ENCODE data around the gene PAM16.
A peak's percentile ranks its signal among the peaks of the same experiment; 100 is the strongest.

The PAM16 gene

DNA sequence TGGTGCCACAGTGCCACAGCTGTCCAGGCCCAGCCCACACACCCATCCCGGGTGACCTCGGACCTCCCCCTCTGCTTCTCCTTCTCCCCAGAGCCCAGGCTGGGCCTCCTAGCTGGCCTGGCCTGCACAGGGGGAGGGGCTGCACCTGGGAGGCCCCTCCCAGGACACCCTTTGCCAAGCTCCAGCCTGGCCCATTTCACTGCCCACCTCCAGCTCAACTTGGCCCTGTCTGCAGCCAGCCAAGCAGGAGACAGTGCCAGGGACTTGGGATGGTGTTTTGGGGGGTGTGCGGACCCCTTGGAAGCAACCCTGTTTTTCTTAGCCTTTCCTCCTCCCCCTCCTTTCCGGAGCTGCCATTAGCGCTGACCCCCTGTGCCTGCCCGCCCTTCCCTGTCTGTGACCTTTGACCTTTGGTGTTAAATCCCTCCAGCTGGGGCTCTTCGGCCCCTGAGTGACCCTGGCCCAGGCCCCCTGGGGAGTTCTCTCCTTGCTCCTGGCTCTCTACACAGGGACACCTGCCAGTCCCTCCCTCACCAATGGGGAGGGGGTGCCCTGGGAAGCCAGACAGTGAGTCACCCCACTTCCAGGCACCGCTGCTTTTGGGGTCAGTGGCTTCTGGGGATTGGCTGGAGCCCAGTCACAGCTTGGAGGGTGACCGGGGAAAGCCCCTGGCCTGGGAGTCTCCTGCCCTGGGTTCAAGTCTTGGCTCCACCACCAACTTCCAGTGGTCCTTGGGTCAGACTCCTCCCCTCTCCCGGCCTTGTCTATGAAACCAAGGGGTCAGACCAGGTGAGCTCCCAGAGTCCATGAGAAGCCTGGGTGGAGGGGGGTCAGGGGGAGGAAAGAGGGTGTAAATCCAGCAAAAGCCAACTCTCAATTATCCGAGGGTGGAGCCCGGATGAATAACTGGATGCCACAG lies 33.3 kb downstream of the PAM16 start:
- no peak for DNase-seq

DNA sequence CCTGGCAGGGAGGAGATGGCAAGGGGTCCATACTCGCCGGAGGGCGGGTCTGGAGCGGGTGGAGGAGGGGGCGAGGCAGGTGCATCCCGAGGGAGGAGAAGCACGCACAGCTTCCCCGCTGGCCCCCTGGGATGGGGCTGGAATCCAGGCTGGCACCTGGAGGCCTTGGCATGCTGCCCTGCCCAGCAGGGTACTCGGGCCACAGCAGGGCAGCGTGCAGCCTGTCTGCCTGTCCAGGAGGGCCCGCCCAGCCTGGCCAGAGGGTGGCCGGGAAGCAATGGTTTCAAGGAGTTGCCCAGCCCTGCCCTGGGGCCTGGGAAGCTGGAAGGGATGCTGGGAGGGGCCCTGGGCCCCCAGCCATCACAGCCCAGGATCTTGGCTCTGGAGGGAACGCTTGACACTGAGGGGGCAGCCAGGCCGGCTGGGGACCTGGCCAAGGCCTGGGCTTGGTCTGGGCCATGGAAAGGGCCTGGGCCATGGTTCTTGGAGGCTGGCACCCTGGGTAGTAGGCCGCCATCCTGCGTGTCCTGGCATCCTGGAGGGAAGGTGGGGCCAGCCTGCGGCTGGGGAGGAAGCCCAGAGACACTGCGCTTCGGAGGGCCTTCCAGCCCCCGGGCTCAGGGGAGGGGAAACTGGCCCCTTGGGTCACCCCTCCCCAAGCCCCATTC lies 34.1 kb downstream of the PAM16 start:
- no peak for DNase-seq

DNA sequence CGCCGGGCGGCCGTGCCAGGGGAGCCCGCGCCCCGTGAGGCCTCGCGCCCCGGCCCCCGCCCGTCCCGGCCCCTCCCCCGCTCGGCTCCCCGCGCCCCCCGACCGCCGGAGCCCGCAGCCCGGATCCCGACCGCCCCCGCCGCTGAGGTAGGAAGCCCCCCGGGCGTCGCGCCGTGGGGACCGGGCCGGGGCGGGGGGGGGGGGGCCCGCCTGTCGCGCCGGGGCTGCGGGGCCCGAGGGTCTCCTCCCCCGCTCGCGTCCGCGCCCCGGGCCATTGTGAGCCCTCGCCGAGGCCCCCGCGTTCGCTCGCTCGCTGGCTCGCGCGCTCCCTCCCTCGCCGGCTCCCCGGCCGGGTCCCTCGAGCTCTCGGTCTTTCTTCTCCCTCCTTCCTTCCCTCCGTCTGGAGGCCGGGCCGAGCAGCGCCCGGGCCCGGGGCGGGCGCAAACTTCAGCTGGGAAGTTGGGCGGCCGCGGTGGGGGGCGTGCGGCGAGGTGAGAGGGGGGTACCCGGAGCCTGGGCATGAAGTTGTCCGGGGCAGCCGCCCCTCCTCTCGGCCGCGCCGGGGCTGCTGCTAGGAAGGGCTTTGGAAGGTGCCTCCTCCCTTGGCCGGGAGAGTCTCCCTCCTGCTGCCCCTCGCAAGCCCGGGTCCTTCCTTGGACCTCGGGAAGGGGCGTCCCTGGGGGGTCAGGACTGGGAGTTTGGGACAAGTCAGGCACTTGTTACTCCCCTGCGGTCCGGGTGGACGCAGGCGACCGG lies 34.8 kb downstream of the PAM16 start:
- no peak for DNase-seq

DNA sequence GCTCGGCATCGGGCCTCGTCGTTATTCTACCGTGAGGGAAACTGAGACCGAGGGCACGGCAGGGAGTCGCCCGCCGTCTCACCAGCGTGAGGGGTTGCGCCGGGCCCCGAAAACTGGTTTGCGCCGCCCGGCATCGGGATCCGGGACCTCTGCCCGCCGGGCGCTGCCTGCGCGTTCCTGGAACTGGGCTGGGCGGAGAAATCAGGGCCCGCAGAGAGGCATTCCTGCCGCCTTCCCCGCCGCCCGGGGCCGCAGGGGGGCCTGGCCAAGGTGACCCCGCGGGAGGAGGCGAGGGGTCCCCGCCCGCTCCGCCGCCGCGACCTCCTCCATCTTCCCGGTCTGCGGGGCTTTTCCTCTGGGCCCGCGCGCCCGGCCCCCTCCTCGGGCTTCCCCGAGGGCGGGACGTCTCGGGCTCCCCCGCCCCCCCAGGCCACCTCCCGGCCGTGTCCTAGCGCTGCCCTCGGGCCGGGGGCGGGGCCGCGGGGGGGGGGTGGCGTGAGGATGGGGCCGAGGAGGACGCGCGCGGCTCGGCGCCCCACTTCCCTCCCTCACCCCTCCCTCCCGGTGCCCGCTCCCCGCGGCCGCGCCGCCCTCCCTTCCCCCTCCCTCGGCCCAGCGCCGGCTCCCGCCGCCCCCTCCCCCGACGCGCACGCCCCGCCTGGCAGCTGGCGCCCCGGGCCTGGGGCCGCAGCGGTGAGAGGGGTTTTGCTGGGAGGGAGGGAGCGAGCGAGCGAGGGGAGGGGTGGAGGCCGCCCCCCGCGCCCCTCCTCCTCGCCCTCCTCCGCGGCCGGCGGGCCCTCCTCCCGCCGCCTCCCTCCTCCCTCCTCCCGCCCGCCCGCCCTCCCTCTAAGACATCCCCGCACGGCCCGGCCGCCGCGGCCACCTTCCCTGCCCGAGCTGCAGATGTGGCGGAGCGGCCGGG lies 35.7 kb downstream of the PAM16 start, which contains the start of gene GLIS2:
Gene GLIS2 (plus strand): TSS at position 882 of the 922 bp plus-strand sequence. CDS start 16,214 bp downstream, outside the sequence.
- no peak for DNase-seq

DNA sequence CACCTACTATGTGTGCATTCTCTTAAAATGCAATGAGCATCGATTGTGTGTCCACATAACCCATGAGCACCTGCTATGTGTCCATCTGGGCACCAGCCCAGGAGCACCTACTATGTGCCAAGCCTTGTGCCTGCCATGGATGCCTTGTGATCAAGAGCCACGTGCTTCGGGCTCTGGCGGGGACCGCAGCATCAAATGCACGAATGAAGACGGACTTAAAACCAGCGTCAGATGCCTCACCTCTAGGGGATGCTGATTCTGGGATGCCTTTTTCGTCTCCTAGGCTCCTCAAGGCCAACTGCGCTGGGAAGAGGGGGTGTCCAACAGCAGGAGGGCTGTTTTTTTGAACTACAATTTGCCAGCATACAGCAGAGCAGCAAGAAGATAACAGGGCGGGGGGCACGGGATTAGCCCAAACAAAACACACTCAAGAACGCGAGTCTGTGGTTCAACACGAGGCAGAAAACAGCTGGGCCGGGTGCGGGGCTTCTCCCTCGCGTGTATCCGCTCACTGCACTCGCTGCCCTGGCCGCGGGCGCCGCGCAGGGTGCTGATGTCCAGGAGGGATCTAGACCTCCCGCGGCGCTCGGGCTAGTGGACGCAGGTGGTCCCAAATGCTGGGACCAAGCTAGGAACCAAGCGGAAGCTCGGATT lies 36.5 kb downstream of the PAM16 start:
- DNase-seq: no peak

DNA sequence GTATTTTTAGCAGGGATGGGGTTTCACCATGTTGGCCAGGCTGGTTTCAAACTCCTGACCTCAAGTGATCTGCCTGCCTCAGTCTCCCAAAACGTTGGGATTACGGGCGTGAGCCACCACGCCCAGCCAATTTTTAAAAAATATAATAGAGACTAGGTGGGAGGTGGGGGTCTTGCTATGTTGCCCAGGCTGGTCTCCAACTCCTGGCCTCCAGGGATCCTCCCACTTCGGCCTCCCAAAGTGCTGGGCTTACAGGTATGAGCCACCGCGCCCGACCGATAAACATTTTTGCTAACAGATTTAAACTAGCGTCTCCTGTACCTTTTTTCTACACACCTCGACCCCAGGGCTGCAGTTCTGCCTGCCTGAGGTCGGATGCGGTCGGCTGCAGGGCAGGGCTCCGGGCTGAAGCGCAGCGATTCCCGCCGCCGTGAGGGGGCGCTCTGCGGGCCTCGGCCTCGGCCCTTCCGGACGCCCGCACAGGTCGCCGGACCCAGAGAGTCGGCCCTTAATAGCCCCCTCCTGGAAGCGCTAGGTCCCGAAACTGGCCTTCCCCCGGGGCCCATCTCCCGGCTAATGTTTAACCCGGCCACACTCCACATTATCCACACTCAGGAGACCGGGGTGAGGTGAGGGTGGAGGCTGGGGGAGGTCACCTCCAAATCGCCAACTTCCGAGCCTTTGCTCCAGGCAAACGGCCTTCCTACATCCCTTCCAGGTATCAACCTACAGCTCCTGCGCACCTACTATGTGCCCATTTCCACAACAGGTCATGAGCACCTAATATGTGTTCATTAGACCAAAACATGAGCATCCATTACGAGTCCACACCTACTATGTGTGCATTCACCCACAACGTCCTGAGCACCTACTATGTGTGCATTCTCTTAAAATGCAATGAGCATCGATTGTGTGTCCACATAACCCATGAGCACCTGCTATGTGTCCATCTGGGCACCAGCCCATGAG lies 37.3 kb downstream of the PAM16 start:
- no peak for DNase-seq

DNA sequence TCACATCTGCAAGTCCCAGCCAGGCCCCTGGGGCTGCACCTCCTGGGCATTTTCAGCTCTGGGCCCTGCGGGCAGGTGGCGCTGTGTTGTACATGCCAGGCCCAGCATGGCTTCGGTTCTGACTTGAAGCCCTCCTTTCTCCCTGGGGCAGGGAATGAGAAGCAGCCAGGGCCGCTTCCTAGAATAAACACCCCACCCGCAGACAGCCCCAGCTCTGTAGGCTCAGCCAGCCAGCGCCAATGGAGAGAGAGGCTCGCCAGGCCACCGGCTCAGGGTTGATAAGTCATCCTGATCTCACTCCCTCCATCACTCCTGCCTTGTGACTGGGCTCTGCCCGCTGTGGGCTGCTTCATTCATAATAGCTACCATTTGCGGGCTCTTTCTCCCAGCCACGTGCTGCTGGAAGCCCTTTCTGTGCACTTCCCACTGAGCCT lies 41.3 kb downstream of the PAM16 start:
- DNase-seq: peak; percentile 48

DNA sequence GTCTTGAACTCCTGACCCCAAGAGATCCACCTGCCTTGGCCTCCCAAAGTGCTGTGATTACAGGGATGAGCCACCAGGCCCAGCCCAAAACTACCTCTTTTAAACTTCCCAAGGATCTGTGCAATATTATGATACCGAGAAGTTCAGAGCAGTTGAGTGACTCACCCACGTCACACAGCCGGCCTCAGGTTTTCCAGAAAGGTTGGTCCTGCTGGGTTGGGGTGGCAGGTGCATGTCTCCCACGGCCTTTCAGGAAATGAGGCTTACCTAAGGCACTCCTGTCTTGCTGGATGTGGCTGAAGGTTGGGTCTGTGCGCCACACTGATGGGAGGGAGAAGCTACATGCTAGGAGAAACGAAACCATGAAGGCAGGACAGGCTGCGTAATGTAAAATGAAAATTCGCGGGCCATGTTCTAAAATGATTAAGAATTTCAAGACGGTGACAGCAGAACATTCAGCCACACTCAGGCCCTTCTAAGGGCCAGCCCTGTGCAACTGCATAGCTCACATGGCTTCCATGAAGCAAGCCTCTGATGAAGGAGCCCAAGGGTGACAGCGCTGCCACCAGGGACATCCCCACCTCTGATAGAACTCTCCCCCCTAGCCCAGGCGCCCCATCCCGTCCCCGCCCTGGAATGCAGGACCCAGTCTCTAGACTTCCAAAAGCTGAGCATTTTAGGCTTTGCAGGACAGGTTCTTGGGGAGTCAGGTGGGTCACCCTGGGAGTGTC lies 41.9 kb downstream of the PAM16 start:
- DNase-seq: no peak

DNA sequence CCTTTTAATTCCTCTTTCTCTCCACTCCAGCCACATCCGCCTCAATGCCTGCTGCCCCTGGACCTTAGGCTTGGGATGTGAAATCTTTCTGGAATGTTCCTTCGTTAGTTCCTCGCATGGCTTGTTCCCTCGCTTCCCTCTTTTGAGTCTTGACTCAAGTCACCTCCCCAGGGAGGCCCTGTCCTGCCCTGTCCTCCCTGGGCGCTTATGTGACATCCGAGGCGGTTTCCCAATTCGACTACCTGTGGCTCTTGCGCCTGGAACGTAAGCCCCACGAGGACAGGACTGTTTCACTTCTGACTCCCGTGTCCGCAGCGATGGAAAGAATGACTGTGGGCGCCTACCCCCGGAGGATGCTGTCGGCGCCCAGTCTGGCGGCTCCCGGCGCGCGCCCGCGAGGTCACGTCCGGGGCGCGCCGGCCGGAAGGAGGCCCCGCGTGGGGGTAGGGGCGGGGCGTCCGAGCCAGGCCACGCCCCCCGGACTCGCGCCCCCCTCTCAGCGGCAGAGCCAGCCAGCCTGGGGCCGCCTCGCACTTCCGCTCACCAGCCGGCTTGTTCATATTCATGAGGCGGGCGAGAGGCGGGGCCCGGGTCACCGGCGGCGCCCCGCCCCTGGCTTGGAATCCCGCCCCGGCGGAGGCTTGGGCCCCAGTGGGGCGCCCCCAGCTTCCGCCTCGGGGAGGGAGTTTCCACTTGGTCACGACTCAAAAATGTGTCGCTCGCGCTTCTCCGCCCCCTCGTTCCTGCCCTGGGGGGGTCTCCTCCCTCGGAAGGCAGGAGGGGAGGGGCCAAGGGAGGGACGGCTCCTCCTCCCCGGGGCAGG lies 43.7 kb downstream of the PAM16 start:
- DNase-seq: peak; percentile 95

DNA sequence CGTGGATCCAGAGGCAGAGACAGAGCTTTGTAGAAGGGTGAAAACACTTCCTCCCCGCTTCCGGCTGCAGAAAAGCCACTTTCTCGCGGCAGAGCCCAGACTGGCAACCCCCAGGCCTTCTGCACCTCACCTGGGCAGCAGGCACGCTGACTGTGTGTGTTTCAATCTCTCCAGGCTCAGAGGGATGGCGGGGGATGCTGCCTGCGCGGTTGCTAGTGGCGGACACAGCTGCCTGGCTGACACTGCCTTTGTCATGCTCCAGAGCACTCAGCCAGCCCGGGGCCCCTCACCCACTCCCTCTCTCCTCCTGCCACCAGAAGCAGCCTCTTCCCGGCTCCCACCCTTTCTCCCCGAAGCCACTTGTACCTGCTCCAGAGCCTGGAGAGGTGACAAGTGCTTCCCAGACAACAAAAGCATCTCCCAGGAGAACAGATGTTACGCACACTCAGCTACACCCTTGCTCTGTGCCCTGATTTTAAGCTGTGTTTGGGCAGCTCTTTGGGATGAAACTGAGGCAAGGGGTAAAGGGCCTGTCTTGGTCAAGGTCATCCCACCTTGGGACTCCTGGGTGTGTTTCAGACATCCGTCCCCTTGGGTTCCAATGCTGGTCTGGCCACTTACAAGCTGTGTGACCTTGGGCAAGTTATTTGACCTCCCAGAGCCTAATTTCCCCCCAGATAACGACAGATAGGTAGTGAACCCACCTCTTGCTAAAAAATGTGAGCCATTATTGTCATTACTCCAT lies 44.5 kb downstream of the PAM16 start:
- no peak for DNase-seq

DNA sequence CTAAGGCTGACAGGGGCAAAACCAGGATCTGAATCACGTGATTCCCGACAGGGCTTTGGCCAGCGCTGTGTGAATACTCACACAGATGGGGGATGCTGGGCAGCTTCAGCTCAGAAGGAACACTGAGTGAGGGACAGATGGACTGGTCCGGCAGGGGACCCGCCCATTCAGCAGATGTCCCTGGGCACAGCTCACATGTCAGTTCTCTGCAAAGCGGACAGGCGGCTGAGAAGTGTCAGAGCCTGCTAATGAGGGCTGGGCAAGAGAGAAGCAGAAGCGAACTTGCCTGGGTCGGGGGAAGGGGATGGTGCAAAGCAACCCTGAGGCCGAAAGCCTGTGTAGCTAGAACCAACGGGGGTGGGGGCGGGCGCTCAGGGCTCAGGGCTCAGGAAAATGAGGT lies 47.1 kb downstream of the PAM16 start:
- DNase-seq: no peak

DNA sequence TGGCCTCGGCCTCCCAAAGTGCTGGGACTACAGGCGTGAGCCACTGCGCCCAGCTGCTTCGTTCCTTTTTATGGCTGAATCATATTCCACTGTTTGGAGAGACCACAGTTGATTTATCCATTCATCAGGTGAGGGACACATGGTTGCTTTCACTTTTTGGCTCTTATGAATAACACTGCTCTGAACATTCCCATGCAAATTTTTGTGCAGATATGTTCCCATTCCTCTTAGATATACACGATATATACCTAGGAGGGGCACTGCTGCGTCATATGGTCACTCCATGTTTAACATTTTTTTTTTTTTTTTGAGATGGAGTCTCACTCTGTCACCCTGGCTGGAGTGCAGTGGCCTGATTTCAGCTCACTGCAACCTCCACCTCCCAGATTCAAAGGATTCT lies 49.2 kb downstream of the PAM16 start:
- no peak for DNase-seq

DNA sequence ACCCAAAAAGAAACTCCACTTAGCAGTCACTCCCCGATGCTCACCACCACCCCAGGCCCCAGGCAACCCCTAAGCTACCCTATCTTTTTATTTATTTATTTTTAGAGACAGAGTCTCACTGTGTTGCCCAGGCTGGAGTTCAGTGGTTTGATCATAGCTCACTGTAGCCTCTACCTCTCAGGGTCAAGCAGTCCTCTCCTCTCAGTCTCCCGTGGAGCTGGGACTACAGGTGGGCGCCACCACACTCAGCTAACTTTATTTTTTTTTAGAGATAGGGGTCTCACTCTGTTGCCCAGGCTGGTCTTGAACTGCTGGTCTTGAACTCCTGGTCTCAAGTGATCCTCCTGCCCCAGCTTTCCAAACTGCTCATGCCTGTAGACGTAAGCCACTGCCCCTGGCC lies 49.9 kb downstream of the PAM16 start:
- DNase-seq: no peak

DNA sequence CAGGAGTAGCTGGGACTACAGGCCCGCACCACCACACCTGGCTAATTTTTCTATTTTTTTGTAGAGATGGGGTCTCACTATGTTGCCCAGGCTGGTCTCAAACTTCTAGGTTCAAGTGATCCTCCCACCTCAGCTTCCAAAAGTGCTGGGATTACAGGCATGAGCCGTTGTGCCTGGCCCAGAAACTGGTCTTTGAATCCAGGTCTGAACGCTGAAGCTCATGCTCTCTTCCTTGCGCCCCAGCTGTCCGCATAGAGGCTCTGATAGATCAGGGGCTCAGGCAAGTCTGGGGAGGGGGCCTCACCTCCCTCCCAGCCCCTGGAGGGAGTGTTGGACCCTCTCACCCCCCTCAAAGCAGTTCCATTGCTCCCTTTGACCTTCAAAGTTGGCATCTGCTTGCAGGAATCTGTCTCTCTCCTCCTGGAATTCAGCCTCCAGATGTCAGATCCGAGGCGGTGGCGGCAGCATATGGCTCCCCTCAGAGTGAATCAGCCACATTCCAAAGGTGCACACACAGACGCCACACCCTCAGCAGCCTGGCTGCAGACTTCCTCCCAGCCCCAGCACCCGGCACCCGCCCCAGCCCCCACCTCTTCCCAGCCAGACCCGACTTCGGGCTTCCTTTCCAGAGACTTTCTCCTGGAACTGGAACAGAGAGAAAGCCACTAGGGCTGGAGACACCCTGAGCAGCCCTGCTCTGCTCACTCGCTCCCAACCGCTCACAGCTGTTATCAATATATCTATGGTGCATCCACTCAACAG lies 52.2 kb downstream of the PAM16 start:
- no peak for DNase-seq

DNA sequence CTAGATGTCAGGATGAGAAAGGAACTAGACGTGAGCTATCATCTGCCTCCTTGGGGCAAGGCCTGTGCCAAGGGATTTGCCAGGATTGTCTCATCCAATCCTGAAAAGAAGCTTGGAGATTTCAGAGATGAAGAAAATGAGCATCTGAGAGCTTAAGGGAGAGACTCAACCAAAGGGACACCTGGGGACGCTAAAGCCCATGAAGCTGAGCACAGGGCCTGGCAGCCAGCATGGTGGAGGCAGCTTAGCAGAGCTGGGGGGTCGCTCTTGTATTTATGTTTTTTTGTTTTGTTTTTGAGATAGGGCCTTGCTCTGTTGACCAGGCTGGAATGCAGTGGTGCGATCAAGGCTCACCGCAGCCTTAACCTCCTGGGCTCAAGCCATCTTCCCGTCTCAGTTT lies 53.6 kb downstream of the PAM16 start:
- DNase-seq: no peak

DNA sequence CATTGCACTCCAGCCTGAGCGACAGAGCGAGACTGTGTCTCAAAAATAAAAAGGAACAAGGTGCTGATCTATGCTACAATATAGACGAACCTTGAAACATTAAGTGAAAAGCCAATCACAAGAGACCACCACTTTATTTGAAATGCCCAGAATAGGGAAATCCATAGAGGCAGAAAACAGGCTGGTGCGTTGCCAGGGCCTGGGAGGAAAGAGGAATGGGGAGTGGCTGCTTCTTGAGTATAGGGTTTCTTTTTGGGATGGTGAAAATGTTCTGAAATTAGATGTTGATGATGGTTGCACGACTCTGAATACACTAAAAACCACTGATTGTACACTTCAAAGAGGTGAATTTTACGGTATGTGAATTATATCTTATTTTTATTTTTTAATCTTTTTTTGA lies 55.5 kb downstream of the PAM16 start:
- DNase-seq: no peak

DNA sequence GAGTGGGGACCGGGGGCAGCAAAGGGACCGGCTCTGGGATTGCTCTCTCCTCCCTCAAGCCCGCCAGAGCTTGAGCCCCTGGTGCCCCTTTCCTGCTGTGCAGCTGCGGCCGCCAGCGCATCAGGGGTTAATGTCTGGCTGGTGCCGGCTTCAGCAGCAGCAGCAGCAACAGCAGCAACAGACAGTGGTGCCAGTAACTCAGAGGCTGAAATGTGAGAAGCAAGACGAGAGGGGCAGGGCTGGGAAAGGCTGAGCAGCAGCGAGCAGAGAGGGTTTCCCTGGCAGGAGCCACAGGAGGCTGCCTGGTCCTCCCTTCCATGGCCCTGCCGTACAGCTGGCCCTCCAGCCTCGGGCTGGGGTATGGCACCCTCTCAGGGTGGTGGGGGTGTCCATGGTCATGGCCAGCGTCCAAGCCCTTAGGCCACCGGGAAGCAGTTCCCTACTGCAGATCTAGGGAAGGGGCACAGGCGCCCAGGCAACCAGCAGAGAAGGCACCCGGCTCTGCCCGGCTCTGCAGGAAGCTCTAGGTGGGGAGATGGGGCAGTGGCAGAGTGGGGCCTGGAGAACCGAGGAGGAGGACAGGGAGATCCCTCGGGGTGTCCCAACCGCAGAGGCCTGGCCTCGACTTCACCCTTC lies 57.2 kb downstream of the PAM16 start:
- DNase-seq: no peak
